Measurements from ENCODE around the gene SPOCK1. TPM values are rescaled to one million over a fixed set of nuclear protein-coding genes. Genes with fewer than 3 reads are reported as not detected.

SPOCK1 gene
- total and polyA plus RNA-seq, 2 of the 4 experiments (the other 2 are of a cell fraction): 5.0 to 20.3 TPM

- WGBS, 2 experiments (ENCODE audit: extremely low coverage in 2 of 2, insufficient read length in 1 of 2): 82% methylated on average over 6 of the region's 12 CpGs; no CpG with 5 or more reads in 1 of the 2 experiments
- ChIA-PET POLR2A (ENCODE audit: unreplicated experiment) (no interaction called here), CTCF (no interaction called here)
- no peak overlapping the region for H2AFZ ChIP-seq (replicated peaks; ENCODE audit: low read length, poor library complexity)
- no peaks in the 10 kb centered on the region for H3K36me3 ChIP-seq (ENCODE audit: control insufficient read depth, insufficient read depth, low read length)
- no peaks in the 10 kb centered on the region for H3K27me3 ChIP-seq (ENCODE audit: control insufficient read depth, insufficient read depth, low read length)
- no peak overlapping the region for H3K14ac ChIP-seq (replicated peaks; ENCODE audit: low read depth, low read length)
- H4K8ac ChIP-seq (ENCODE audit: low read depth in 2 of 2, low read length in 2 of 2): no peak overlapping the region
- H3K4me3 ChIP-seq (ENCODE audit: insufficient read depth, low read depth, low read length): no peak overlapping the region
- BruUV-seq (replicated peaks): no TSS peak
- intact Hi-C loops (cut with micrococcal nuclease) (no loop called here), in situ Hi-C loops (cut with MboI; ENCODE audit: low sequenced_read_pairs) (no loop called here), dilution Hi-C loops (cut with HindIII; ENCODE audit: low sequenced_read_pairs, unreplicated experiment) (no loop called here)
- H3K9ac ChIP-seq (ENCODE audit: low read depth, low read length): no peak overlapping the region
- H3K27ac ChIP-seq (ENCODE audit: insufficient read depth, low read length): no peak overlapping the region
- H3K23ac ChIP-seq (ENCODE audit: low read depth, low read length): no peak overlapping the region
- no peak overlapping the region for H2BK20ac ChIP-seq (ENCODE audit: low read depth, low read length)
- no peak overlapping the region for H2BK15ac ChIP-seq (ENCODE audit: low read depth, low read length)
- no peak overlapping the region for H3K18ac ChIP-seq (ENCODE audit: low read depth, low read length)
- ATAC-seq (ENCODE audit: low read depth) (no peak), DNase-seq (no peak)
- no peak overlapping the region for H3K56ac ChIP-seq (ENCODE audit: extremely low read depth, insufficient read depth, low read length)
- H2AK5ac ChIP-seq (ENCODE audit: low read depth, low read length): no peak overlapping the region
- H3K4ac ChIP-seq (ENCODE audit: low read depth, low read length): no peak overlapping the region
- no peak overlapping the region for H2BK120ac ChIP-seq (ENCODE audit: low read depth, low read length)
- no peaks in the 10 kb centered on the region for H3K9me3 ChIP-seq (ENCODE audit: control insufficient read depth, insufficient read depth, low read length)
- H4K20me1 ChIP-seq (ENCODE audit: insufficient read depth, low read length): no peaks in the 10 kb centered on the region
- no peak overlapping the region for H4K91ac ChIP-seq (ENCODE audit: insufficient read depth, low read depth, low read length)
- H3K4me2 ChIP-seq (ENCODE audit: low read depth, low read length): no peak overlapping the region
- no peak overlapping the region for H2BK5ac ChIP-seq (ENCODE audit: low read depth, low read length, poor library complexity, severe bottlenecking)
- no peaks in the 10 kb centered on the region for H3K4me1 ChIP-seq (ENCODE audit: control insufficient read depth, insufficient read depth, low read length)
- TF ChIP-seq USF2 (IDR thresholded peaks at IDR 0.05; ENCODE audit: low read depth, low read length) (no peak), RCOR1 (IDR thresholded peaks at IDR 0.05; ENCODE audit: insufficient replicate concordance, low read length) (no peak), MAFK (IDR thresholded peaks at IDR 0.05; ENCODE audit: low read depth, low read length) (no peak), CEBPB (IDR thresholded peaks at IDR 0.05; ENCODE audit: low read depth, low read length) (no peak), ELK1 (IDR thresholded peaks at IDR 0.05; ENCODE audit: borderline replicate concordance, low read depth, low read length) (no peak), FOS (IDR thresholded peaks at IDR 0.05; ENCODE audit: low read depth, low read length) (no peak), POLR2A (IDR thresholded peaks at IDR 0.05; ENCODE audit: low read depth, low read length) (no peak), CTCF (conservative IDR thresholded peaks at IDR 0.05; ENCODE audit: low read depth, low read length) (no peak), BHLHE40 (IDR thresholded peaks at IDR 0.05; ENCODE audit: low read depth, low read length) (no peak), MAZ (IDR thresholded peaks at IDR 0.05; ENCODE audit: borderline replicate concordance, low read depth, low read length) (no peak), NFE2L2 (IDR thresholded peaks at IDR 0.05; ENCODE audit: low read depth, low read length) (no peak), CHD1 (IDR thresholded peaks at IDR 0.05; ENCODE audit: low read depth, low read length) (no peak), MXI1 (IDR thresholded peaks at IDR 0.05; ENCODE audit: borderline replicate concordance, low read depth, low read length) (no peak), RFX5 (IDR thresholded peaks at IDR 0.05; ENCODE audit: low read depth, low read length) (no peak), SMC3 (IDR thresholded peaks at IDR 0.05; ENCODE audit: low read depth, low read length) (no peak), RAD21 (IDR thresholded peaks at IDR 0.05; ENCODE audit: low read length) (no peak)
- H3K79me1 ChIP-seq (ENCODE audit: low read depth in 1 of 2, low read length in 2 of 2): no peaks in the 10 kb centered on the region
- H3K9me1 ChIP-seq (ENCODE audit: insufficient read depth, low read length): no peaks in the 10 kb centered on the region
- H2AK9ac ChIP-seq (replicated peaks; ENCODE audit: low read depth, low read length, poor library complexity): no peak overlapping the region
- no peak overlapping the region for H4K5ac ChIP-seq (ENCODE audit: low read depth, low read length)
Measured at GRCh38 chr5:137069358-137069757, 429.8 kb downstream of the SPOCK1 start.

Data from IMR-90 (cell line).